NCI-H1930 (cell line): ENCODE data around the gene TMPRSS2.

Experiments
- DNase-seq, 2 experiments: peaks; one replicate each; lab custom pipeline; 2025; lab: John Stamatoyannopoulos, UW

TMPRSS2 gene

GRCh38 chr21:41481191-41481590, 26.8 kb downstream of the TMPRSS2 start:
- DNase-seq, result no peak

GRCh38 chr21:41480086-41480690, 27.8 kb downstream of the TMPRSS2 start:
- DNase-seq, result no peak

DNA sequence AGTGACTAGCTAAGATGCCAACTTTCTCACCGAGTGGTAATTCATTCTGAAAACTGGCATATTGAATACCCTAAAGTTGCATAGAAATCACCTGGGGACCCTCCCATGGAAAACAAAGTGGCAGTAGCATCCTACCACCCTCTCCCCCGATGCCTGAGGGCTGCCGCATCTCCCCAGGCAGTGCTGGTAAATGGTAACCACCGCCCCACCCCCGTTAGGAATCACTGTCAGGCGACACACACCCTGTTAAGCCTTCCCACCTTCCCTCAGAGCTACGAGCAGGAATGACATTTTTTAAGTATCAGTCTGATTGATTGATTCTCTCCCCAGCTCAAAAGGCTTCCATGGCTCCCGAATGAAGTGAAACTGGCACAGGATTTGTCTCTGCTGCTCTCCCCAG, 28.3 kb downstream of the TMPRSS2 start:
- DNase-seq, result no peak

- DNase-seq, result no peak
These were observed 29.4 kb downstream of the TMPRSS2 start for GRCh38 chr21:41478319-41479177.

GRCh38 chr21:41477641-41478318, 30.2 kb downstream of the TMPRSS2 start:
- DNase-seq, result no peak

GRCh38 chr21:41475714-41476420, 32.1 kb downstream of the TMPRSS2 start:
- DNase-seq, result no peak

DNA sequence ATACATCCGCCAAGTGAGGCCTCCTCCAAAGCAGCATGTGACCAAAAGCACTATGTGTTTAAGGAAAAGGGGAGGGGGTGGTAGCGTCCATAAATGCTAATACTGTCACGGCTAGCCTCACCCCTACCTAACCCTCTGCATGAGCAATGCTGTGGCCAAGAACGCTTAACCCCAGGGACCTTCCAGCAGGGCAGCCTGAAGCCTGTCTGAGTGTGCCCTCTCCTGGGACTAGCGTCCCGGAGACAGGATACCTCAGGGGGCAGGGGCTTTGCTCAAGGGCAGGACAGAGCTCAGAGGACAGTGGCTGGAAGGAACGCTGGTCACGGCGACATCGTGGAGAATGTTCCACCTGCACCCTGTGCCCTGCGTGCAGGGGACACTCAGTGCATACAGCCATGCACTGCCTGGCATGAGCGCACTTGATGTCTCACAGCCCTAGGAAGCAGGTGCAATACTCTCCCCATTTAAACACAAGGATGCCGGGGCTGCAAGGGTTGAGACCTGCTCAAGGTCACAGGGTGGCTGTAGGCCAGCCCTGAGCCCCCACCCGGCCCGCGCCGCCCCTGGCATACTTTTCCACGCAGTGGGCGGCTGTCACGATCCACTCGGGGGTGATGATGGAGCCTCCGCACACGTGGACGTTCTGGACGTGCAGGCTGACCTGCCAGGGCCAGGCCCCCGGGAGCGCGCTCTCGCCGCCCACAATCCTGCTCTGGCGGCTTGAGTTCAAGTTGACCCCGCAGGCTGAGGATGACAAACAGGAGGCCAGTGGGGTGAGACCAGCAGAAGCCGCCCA, 35.0 kb downstream of the TMPRSS2 start:
- DNase-seq, result no peak

- no peak for DNase-seq
These were observed 37.9 kb downstream of the TMPRSS2 start for GRCh38 chr21:41470054-41470453.

GRCh38 chr21:41466024-41466820, 41.7 kb downstream of the TMPRSS2 start:
- no peak for DNase-seq

- DNase-seq, result no peak
These were observed 42.7 kb downstream of the TMPRSS2 start for GRCh38 chr21:41465176-41465781.

DNA sequence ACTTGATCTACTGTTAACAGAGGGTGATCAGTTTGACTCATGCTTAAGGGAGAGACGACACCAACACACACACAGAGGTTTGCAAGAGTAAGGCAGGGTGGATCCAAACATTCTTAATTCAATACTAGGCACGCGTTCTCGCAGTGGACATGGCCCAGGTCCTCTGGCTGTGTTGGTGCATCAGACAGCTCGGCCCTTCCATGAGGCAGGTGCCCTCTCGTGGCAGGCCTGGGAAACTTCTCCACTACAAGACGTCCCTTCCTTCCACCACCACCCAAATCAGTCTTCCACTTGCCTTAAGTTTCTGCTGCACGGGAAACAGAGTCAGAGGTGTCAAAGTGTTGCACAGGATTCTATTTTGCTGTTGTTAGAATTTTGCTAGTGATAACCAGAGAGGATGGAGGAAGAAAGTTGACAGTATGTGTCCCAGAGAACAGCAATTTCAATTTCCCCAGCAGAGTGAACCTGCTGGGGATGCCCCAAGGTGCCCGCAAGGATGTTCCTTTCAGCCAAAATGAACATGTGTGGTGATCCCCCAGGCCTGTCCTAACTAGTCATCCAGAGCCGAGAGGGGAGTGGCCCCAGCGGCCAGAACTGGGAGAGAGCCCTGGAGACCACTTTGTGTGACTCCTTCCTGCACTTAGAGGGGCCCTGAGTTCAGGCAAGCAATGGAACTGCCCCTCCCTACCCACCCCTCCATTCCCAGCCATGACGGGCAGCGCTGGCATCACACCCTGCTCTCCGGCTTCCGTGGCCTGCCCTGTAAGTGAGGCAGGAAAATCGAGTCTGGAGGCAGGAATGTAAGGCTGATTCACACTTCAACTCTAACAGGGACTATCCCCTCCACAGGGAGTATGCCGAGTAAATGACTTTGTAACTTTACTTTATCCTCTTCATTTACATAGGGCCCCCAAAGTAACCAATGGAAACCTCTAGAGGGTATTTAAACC, 47.1 kb downstream of the TMPRSS2 start:
- peak; percentile 4 to 22 for DNase-seq

DNA sequence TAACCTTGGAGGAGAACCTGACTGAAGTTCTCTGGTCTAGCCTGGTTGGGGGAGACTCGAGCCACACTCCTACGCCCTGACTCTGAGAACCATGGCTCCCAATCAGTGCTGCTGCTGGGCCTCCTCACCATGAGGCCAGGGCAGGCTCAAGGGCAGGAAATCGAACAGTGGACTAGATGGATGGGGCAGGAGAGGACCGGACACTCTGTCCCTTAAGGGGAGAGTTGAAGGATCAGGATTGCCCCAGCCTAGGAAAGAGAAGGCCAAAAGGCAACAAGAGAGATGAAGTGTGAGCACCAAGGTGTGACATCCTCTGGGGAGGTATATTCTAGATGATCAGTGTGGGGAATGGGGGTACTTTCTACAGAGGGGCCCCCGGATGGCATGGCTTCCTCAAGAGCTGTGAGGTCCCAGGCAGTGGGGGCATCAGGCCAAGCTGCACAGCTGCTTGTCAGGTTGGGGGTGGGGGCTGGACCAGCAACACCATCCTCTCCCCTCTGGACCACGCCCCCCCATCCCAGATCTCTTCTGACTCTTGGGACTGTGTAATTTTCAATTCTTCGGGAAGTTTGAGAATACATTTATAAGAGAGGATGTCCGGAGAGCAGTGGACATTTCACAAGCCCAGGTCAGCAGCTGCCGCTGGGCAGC, 47.9 kb downstream of the TMPRSS2 start:
- DNase-seq, result no peak

GRCh38 chr21:41458559-41458958, 49.4 kb downstream of the TMPRSS2 start:
- DNase-seq, result no peak

DNA sequence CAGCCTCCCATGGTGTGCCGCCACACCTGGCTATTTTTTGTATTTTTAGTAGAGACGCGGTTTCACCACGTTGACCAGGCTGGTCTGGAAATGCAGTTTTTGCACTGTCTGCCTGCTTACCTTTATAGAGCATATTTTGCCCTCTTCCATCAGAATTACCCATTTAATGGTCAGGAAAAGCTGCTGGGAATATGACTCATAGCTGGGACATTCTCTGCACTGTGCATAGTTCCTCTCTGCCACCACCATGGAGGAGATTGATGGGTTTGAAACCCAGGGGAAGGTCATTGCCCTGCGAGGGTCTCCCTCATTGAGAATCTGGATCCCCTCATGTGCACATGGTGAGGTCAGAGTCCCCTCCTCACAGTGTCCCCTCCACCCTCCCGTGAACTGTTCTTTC, 49.8 kb downstream of the TMPRSS2 start:
- DNase-seq, result no peak

GRCh38 chr21:41453761-41454160, 54.2 kb downstream of the TMPRSS2 start:
- DNase-seq, result no peak

GRCh38 chr21:41453198-41453597, 54.8 kb downstream of the TMPRSS2 start:
- DNase-seq, result no peak

DNA sequence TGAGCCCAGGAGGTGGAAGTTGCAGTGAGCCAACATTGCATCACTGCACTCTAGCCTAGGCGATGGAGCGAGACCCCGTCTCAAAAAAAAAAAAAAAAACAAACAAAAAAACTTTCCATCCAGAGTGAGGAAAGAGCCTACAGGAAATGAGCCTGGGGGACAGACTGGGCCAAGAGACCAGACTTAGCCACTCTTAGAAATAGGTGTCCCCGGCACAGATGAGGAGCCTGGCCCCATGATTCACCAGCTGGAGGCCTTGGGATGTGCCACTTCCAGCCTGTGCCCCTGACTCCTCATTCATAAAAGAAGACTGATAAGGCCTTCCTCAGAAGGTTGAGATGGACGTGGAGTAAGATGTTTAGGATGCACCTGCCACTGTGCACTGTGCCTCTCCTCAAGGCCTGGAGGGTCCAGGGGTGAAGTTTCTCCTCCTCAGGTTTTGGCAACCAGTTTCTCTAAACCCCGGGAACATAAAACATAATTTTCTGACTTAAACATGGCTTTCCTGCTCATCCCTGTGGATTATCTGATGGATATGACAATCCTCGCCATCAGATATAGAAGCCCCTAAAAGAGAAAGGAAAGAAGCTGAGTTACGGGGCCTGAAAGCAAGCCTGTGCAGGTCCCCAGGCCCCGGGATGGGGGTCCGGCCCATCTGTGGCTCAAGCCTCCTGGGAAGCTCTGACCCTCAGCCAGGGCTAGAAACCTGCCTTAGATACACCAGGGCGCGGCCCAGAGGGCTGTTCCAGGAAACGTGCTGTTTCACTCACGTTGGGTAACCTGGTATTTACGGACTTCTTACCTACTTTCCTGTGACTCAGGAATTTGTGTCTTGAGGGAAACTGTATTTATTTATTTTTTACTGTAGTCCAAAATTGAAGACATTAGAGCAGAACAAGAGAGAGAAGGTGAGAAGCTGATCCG, 55.9 kb downstream of the TMPRSS2 start:
- DNase-seq, result no peak
